ENCODE data around the gene ACAT2. TPM values are rescaled to one million over a fixed set of nuclear protein-coding genes. Genes with fewer than 3 reads are reported as not detected.

The ACAT2 gene
- total RNA-seq, 6 experiments from 2014 or later: 11.2 to 120 (median 52.2) TPM

DNA sequence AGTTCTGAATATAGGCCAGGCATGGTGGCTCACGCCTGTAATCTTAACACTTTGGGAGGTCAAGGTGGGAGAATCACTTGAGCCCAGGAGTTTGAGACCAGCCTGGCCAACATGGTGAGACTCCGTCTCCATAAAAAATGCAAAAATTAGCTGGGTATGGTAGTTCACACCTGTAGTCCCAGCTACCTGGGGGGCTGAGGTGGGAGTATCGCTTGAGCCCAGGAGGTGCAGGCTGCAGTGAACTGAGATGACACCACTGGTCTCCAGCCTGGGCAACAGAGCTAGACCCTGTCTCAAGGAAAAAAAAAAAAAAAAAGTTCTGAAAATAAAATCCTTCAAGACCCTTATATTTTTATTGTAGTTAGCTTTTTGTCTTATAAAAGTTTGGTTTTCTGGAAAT, 46.2 kb upstream of the ACAT2 start:
- H3K4me3 ChIP-seq: no peak overlapping the region
- ATAC-seq (no peak), DNase-seq (no peak)
- no peaks in the 10 kb centered on the region for H3K36me3 ChIP-seq
- peak overlapping the region; percentile 43 to 95 (median 66) for H3K27ac ChIP-seq
- intact Hi-C loops (cut with DNase I): no loop called here
- WGBS (ENCODE audit: insufficient coverage, low coverage, low lambda C conversion rate, missing lambda C conversion rate): 100% methylated on average over 3 of the region's 3 CpGs
- TF ChIP-seq, protein P1, sequence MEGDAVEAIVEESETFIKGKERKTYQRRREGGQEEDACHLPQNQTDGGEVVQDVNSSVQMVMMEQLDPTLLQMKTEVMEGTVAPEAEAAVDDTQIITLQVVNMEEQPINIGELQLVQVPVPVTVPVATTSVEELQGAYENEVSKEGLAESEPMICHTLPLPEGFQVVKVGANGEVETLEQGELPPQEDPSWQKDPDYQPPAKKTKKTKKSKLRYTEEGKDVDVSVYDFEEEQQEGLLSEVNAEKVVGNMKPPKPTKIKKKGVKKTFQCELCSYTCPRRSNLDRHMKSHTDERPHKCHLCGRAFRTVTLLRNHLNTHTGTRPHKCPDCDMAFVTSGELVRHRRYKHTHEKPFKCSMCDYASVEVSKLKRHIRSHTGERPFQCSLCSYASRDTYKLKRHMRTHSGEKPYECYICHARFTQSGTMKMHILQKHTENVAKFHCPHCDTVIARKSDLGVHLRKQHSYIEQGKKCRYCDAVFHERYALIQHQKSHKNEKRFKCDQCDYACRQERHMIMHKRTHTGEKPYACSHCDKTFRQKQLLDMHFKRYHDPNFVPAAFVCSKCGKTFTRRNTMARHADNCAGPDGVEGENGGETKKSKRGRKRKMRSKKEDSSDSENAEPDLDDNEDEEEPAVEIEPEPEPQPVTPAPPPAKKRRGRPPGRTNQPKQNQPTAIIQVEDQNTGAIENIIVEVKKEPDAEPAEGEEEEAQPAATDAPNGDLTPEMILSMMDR (IDR thresholded peaks at IDR 0.05): no peak
- TF ChIP-seq POLR2A (IDR thresholded peaks at IDR 0.05): no peak
- H3K4me1 ChIP-seq: peaks cover 0 to 29% (median 3%) of the 10 kb centered on the region in 4 donors
- H3K27me3 ChIP-seq: no peaks in the 10 kb centered on the region
- H3K9me3 ChIP-seq: no peaks in the 10 kb centered on the region

DNA sequence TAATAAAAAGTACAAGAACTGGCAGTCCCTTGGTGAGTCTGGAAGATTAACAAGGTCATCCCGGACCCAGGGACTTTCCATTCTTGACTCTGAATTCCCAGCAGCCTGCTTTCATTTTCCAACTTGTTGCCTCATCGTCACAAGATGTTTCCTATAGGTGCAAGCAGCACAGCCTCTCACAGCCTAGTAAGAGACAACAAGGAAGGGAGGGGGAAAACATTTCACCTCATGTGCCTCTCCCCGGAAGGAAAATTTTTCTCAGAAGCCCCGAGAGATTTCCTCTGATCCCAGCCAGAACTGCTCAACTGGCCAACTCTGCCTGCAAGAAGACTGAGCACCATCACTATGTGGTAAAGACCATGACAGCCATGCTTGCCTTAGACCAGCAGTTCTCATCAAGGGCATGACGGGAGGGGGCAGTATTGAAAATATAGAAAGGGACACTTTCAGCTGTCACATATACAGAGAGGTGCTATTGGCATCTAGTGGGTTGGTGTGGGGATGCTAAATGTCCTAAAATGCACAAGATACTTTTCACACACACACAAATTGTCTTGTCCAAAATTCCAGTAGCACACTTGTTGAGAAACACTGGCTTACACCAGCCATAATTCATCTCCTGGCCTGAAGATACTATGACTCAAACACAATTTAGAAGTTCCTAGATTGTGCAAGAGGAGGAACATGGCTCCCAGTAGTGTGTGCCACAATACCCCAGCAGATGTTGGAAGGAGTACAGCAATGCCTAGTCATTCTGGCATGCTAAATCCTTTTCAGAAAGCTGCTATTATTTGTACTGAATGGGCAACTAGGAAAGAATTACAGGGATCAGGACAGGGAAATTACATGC, 45.4 kb upstream of the ACAT2 start:
- DNase-seq: no peak
- no peaks in the 10 kb centered on the region for H3K36me3 ChIP-seq
- TF ChIP-seq, protein P1 (IDR thresholded peaks at IDR 0.05): no peak
- no peak for TF ChIP-seq POLR2A (IDR thresholded peaks at IDR 0.05)
- peaks cover 0 to 29% (median 3%) of the 10 kb centered on the region in 4 donors for H3K4me1 ChIP-seq
- H3K27ac ChIP-seq: peak overlapping the region; percentile 43 to 95 (median 66)
- H3K27me3 ChIP-seq: no peaks in the 10 kb centered on the region
- no peaks in the 10 kb centered on the region for H3K9me3 ChIP-seq
- peak overlapping the region in 1 of 3 donors; percentile 0 for H3K4me3 ChIP-seq
- 24% methylated on average over 5 of the region's 5 CpGs for WGBS (ENCODE audit: insufficient coverage, low coverage, low lambda C conversion rate, missing lambda C conversion rate)
- ATAC-seq: peak; percentile 78 to 88 (median 82)
- intact Hi-C loops (cut with DNase I): no loop called here

DNA sequence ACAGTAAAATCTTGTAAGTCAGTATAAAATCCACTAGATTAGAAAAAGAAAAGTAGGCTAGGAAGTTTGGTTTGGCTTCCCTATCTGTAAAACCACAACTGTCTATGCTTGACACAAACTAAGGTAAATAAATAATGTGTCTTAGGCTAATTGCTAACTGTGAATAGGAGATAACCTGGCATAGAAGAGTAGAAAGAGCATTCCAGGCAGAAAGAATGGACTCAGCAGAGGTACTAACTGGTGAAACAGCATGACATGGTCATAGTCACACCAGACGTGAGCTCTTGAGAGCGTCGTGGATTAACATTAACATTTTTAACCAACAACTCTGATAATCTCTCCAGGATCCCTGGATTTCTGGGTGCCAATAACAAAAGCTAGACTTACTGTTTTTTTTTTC, 43.2 kb upstream of the ACAT2 start:
- DNase-seq (no peak), ATAC-seq (peak in 1 of 4 donors; percentile 3)
- H3K27me3 ChIP-seq: no peaks in the 10 kb centered on the region
- no peaks in the 10 kb centered on the region for H3K36me3 ChIP-seq
- intact Hi-C loops (cut with DNase I): no loop called here
- TF ChIP-seq, protein P1 (IDR thresholded peaks at IDR 0.05): no peak
- TF ChIP-seq POLR2A (IDR thresholded peaks at IDR 0.05): no peak
- H3K27ac ChIP-seq: peak overlapping the region in 1 of 3 donors; percentile 31
- H3K4me1 ChIP-seq: peaks cover 0 to 29% (median 3%) of the 10 kb centered on the region in 4 donors
- H3K9me3 ChIP-seq: no peaks in the 10 kb centered on the region
- H3K4me3 ChIP-seq: no peak overlapping the region
- WGBS (ENCODE audit: insufficient coverage, low coverage, low lambda C conversion rate, missing lambda C conversion rate): 59% methylated on average over 3 of the region's 3 CpGs

- 93% methylated on average over 4 of the region's 7 CpGs for WGBS (ENCODE audit: insufficient coverage, low coverage, low lambda C conversion rate, missing lambda C conversion rate)
- TF ChIP-seq, protein P1 (IDR thresholded peaks at IDR 0.05): no peak
- no peak for TF ChIP-seq POLR2A (IDR thresholded peaks at IDR 0.05)
- Histone ChIP-seq H3K4me3 (no peak overlapping the region), H3K36me3 (no peaks in the 10 kb centered on the region), H3K27me3 (no peaks in the 10 kb centered on the region), H3K9me3 (no peaks in the 10 kb centered on the region), H3K4me1 (peaks cover 0 to 29% (median 3%) of the 10 kb centered on the region in 4 donors), H3K27ac (no peak overlapping the region)
- DNase-seq (no peak), ATAC-seq (no peak)
- intact Hi-C loops (cut with DNase I): no loop called here
Observed at GRCh38 chr6:159719287-159719686, 42.6 kb upstream of the ACAT2 start.
